HG03108 (cell line): ENCODE measurements around the gene SDE2.
"Not testable (repeated sequence)": the region's sequence is repeated elsewhere in the genome, so short reads cannot be mapped to it uniquely, and the experiment has no call there.

Experiments used
- ATAC-seq: cut with Tn5 transposase; IDR thresholded peaks from one replicate; pipeline ENCODE4 v1.9.1; 2021; ENCODE audit warnings: moderate library complexity; ENCODE audit not compliant: unreplicated experiment

SDE2 gene

GRCh38 chr1:225945564-225945963 lies 53.6 kb downstream of the SDE2 start:
- no peak for ATAC-seq

GRCh38 chr1:225944951-225945350 lies 54.2 kb downstream of the SDE2 start:
- ATAC-seq = peak; percentile 43

- no peak for ATAC-seq
Measured at GRCh38 chr1:225944387-225944786, 54.8 kb downstream of the SDE2 start.

GRCh38 chr1:225943582-225943981 lies 55.6 kb downstream of the SDE2 start:
- ATAC-seq = no peak

- peak; percentile 88 for ATAC-seq
Measured at GRCh38 chr1:225942574-225942973, 56.6 kb downstream of the SDE2 start.

- no peak for ATAC-seq
Measured at GRCh38 chr1:225941942-225942222, 57.3 kb downstream of the SDE2 start.

- no peak for ATAC-seq
Measured at GRCh38 chr1:225941187-225941941, 57.8 kb downstream of the SDE2 start, which contains the start of gene LEFTY2. LEFTY2 (minus strand) TSS chr1:225941220; CDS start chr1:225941140, 80 bp downstream.

GRCh38 chr1:225940385-225941151 lies 58.6 kb downstream of the SDE2 start:
- ATAC-seq = no peak

- not testable (repeated sequence) for ATAC-seq
Measured at GRCh38 chr1:225939939-225940310, 59.2 kb downstream of the SDE2 start.

GRCh38 chr1:225939097-225939938 lies 59.8 kb downstream of the SDE2 start:
- not testable (repeated sequence) for ATAC-seq

GRCh38 chr1:225937048-225937968 lies 61.8 kb downstream of the SDE2 start:
- no peak for ATAC-seq

GRCh38 chr1:225936523-225936922 lies 62.6 kb downstream of the SDE2 start:
- no peak for ATAC-seq

GRCh38 chr1:225936086-225936485 lies 63.1 kb downstream of the SDE2 start:
- not testable (repeated sequence) for ATAC-seq

GRCh38 chr1:225934711-225935110 lies 64.4 kb downstream of the SDE2 start:
- ATAC-seq = no peak

- ATAC-seq = no peak
Measured at GRCh38 chr1:225933072-225933471, 66.1 kb downstream of the SDE2 start.
